ENCODE results near the gene HERC3.

The HERC3 gene

DNA sequence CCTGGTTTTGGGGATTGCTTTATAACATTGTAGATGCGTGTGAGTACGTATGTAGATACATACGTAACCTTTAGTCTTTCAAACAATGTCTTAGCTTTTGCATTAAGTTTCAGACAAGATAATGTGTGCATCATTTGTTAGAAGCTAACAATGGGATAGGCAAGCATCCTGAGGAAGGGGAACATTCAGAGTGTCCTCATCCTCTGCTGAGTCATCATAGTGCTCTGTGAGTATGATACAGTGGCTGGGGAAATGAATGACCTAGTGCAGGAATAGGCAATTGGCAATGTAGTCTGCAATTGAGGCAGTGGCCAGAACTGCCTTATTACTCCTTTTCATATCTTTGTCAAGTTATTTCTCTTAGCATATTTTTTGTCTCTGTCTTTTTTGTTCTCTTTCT, 98.1 kb downstream of the HERC3 start:
- Histone ChIP-seq H3K27ac (no peak overlapping the region), H3K4me3 (no peak overlapping the region), H3K9ac (ENCODE audit: insufficient read length) (no peak overlapping the region), H3K9me3 (ENCODE audit: low read depth, low read length) (no peaks in the 10 kb centered on the region), H3K36me3 (ENCODE audit: insufficient read depth, low read length) (no peaks in the 10 kb centered on the region)
- no peak for TF ChIP-seq EZH2 (IDR thresholded peaks at IDR 0.05)
- no peak for TF ChIP-seq POLR2AphosphoS5 (IDR thresholded peaks at IDR 0.05; ENCODE audit: borderline replicate concordance, low read depth, low read length)
- DNase-seq (ENCODE audit: low read depth, low spot score): no peak

DNA sequence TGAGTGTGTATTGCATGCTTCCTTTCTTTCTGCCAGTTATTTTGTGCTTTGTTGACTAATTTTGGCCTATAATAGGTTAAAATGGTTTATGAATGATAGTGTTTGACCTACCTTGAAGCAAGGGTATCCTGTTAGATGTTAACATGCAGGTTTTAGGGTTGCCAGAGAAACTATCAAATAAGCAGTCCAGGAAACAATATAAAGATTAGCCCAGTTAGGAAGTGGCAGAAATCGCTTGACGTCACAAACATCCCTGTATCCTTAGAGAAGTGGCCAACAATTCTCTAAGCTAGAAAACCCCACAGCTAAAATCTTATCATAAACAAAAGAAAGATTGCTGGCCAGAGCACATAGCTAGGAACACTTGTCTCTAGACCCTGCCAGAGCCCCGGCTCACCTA, 101.5 kb downstream of the HERC3 start:
- Histone ChIP-seq H3K9ac (ENCODE audit: insufficient read length) (no peak overlapping the region), H3K36me3 (ENCODE audit: insufficient read depth, low read length) (no peaks in the 10 kb centered on the region), H3K4me3 (no peak overlapping the region), H3K9me3 (ENCODE audit: low read depth, low read length) (no peaks in the 10 kb centered on the region), H3K27ac (no peak overlapping the region)
- DNase-seq (ENCODE audit: low read depth, low spot score): no peak
- TF ChIP-seq EZH2 (IDR thresholded peaks at IDR 0.05) (no peak), POLR2AphosphoS5 (IDR thresholded peaks at IDR 0.05; ENCODE audit: borderline replicate concordance, low read depth, low read length) (no peak), FOXP2 (optimal IDR thresholded peaks at IDR 0.05; ENCODE audit: control extremely low read depth, extremely low read length, insufficient read depth) (no peak)

DNA sequence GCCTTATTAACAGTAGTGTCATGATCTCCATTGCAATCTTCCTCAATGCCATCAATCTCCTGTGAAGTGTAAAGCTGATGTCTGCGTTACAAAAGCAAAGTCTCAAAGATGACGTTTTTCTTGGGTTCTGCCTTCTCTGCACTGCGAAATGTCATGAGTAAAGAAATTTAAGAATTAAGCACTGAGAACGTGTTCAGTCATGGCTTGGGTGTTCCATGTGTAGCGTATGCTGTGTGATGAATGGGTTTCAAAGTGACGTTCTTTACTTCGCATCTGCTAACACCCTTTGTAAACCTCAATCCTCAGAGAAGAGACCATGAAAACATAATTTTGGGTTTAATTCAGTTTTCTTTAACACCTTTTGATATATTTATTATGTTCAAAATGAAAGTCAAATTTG, 104.3 kb downstream of the HERC3 start:
- DNase-seq (ENCODE audit: low read depth, low spot score): no peak
- peak overlapping the region; percentile 81; the same call in 1 of the 2 replicates for H3K4me3 ChIP-seq
- H3K27ac ChIP-seq: no peak overlapping the region
- no peaks in the 10 kb centered on the region for H3K36me3 ChIP-seq (ENCODE audit: insufficient read depth, low read length)
- H3K9me3 ChIP-seq (ENCODE audit: low read depth, low read length): no peaks in the 10 kb centered on the region
- TF ChIP-seq EZH2 (IDR thresholded peaks at IDR 0.05) (no peak), FOXP2 (optimal IDR thresholded peaks at IDR 0.05; ENCODE audit: control extremely low read depth, extremely low read length, insufficient read depth) (no peak), POLR2AphosphoS5 (IDR thresholded peaks at IDR 0.05; ENCODE audit: borderline replicate concordance, low read depth, low read length) (no peak)
- no peak overlapping the region for H3K9ac ChIP-seq (ENCODE audit: insufficient read length)

DNA sequence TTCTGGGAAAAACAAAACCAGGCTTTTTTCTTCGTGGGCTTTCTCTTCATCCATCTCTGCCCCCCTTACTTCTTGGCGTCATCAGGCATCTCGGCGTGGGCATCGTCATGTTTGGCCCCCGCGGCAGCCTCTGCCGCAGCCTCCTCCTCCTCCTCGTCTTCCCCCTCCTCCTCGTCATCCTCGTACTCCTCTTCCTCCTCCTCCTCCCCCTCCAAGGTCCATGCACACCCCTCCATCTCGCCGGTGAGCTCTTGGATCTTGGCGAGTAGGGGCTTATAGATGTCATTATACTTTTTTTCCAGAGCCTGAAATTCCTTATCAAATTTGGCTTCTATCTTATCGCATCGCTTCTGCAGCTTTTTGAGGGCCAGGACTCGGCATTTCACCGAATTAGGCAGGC, 104.9 kb downstream of the HERC3 start:
- TF ChIP-seq POLR2AphosphoS5 (IDR thresholded peaks at IDR 0.05; ENCODE audit: borderline replicate concordance, low read depth, low read length) (no peak), FOXP2 (optimal IDR thresholded peaks at IDR 0.05; ENCODE audit: control extremely low read depth, extremely low read length, insufficient read depth) (no peak), EZH2 (IDR thresholded peaks at IDR 0.05) (no peak)
- Histone ChIP-seq H3K9ac (ENCODE audit: insufficient read length) (peak overlapping the region; percentile 49), H3K9me3 (ENCODE audit: low read depth, low read length) (no peaks in the 10 kb centered on the region), H3K27ac (no peak overlapping the region), H3K36me3 (ENCODE audit: insufficient read depth, low read length) (no peaks in the 10 kb centered on the region), H3K4me3 (peak overlapping the region; percentile 81)
- no peak for DNase-seq (ENCODE audit: low read depth, low spot score)

DNA sequence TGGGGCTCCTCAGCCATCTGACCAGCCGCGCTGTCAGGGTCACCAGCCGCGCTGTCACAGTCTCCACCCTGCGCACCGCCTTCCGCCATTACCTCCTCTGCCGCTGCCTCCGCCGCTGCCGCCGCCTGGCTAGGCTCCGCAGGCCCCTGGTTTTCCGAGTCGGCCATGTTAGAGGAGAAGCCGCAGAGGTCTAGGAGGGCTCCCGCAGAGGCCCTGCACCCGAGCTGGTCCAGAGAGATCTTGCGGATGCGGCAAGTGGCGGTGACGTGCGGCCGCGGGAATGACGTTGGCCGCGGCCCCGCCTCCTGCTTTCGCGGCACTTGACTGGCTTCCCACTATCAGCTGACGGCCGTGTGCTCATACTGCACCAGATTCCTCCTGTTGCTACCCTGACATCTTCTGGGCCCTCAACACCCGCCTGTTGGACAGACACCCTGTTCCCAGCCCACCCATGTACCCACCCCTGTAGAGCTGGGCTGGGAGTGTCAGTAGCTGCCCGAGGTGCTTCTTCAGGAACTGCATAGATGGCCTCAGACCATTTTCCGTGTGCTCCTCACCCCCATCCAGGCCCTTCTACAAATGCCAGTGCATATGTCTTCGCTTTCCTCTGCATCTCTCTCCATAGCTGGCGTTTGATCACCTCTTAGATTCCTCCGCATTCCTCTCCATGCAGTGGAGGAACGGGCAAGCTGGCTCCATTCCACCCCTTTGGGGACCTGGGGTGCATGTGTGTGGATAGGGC, 105.5 kb downstream of the HERC3 start, which contains the start of gene NAP1L5:
TSS of gene NAP1L5 (minus strand) at position 242 of the 742 bp plus-strand sequence. CDS start at position 167, 75 bp downstream.
- Histone ChIP-seq H3K9ac (ENCODE audit: insufficient read length) (peak within 1 kb of the TSS; percentile 49), H3K9me3 (ENCODE audit: low read depth, low read length) (no peaks in the 10 kb centered on the region), H3K4me3 (peak within 1 kb of the TSS; percentile 81), H3K36me3 (ENCODE audit: insufficient read depth, low read length) (no peaks in the 10 kb centered on the region), H3K27ac (no peak within 1 kb of the TSS)
- TF ChIP-seq POLR2AphosphoS5 (IDR thresholded peaks at IDR 0.05; ENCODE audit: borderline replicate concordance, low read depth, low read length): no peak
- TF ChIP-seq FOXP2 (optimal IDR thresholded peaks at IDR 0.05; ENCODE audit: control extremely low read depth, extremely low read length, insufficient read depth): no peak
- TF ChIP-seq EZH2 (IDR thresholded peaks at IDR 0.05): no peak
- no peak for DNase-seq (ENCODE audit: low read depth, low spot score)

DNA sequence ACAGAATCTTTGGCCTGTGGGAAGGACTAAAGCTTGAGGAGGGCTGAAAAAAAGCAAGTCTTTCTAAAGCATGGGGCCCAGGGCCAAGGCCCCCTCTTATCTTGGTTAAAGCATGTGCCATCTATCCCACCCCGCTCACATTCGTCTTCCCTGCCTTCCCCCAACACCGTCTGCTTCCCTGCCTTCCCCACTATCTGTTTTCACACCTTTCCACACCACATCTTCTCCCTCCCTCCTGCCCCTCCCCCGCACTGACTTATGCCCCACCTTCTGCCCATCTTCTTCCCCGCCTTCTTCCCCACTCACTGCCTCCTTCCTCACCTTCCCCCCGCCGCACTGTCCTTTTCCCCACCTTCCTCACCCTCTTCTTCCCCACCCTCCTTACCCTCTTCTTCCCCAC, 106.2 kb downstream of the HERC3 start:
- no peak overlapping the region for H3K4me3 ChIP-seq
- no peaks in the 10 kb centered on the region for H3K9me3 ChIP-seq (ENCODE audit: low read depth, low read length)
- no peak overlapping the region for H3K9ac ChIP-seq (ENCODE audit: insufficient read length)
- no peak for TF ChIP-seq EZH2 (IDR thresholded peaks at IDR 0.05)
- TF ChIP-seq POLR2AphosphoS5 (IDR thresholded peaks at IDR 0.05; ENCODE audit: borderline replicate concordance, low read depth, low read length): no peak
- no peak for TF ChIP-seq FOXP2 (optimal IDR thresholded peaks at IDR 0.05; ENCODE audit: control extremely low read depth, extremely low read length, insufficient read depth)
- no peak overlapping the region for H3K27ac ChIP-seq
- no peaks in the 10 kb centered on the region for H3K36me3 ChIP-seq (ENCODE audit: insufficient read depth, low read length)
- no peak for DNase-seq (ENCODE audit: low read depth, low spot score)

DNA sequence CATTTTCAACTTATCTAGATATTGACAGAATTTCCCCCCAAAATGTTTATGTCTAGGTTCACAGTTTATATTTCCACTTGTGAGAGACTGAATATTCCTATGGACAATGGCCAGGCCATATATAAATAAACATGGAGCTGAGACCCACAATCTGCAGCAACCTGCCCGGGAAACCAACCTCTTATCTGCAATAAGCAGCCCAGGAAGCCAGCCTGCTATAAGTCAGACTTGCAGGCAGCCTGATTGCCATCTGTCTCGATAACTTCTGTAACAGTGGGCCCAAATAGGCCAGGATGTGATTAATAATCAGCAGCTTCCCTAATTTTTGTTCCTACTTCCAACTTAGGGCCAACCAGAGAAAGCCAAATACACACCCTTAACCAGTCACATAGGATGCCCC, 110.5 kb downstream of the HERC3 start:
- Histone ChIP-seq H3K9me3 (ENCODE audit: low read depth, low read length) (no peaks in the 10 kb centered on the region), H3K36me3 (ENCODE audit: insufficient read depth, low read length) (no peaks in the 10 kb centered on the region), H3K27ac (no peak overlapping the region), H3K9ac (ENCODE audit: insufficient read length) (no peak overlapping the region), H3K4me3 (no peak overlapping the region)
- no peak for DNase-seq (ENCODE audit: low read depth, low spot score)
- no peak for TF ChIP-seq FOXP2 (optimal IDR thresholded peaks at IDR 0.05; ENCODE audit: control extremely low read depth, extremely low read length, insufficient read depth)

DNA sequence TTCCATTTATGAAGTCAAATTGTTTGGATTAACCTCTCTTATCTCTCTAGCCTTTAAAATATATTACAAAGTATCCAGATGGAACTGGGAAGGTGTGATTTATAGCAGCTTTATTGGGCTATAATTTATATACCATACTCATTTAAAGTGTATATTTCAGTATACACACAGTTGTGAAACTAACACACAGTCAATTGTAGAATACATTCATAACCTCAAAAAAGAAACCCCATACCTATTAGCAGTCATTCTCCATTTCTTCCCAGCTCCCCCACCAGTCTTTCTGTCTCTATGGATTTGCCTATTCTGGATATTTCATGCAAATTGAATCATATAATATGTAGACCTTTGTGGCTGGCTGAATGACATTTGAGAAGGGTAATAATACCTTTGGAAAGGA, 112.9 kb downstream of the HERC3 start:
- DNase-seq (ENCODE audit: low read depth, low spot score): no peak
- Histone ChIP-seq H3K36me3 (ENCODE audit: insufficient read depth, low read length) (no peaks in the 10 kb centered on the region), H3K4me3 (no peak overlapping the region), H3K9ac (ENCODE audit: insufficient read length) (no peak overlapping the region), H3K9me3 (ENCODE audit: low read depth, low read length) (no peaks in the 10 kb centered on the region), H3K27ac (no peak overlapping the region)
- TF ChIP-seq EZH2 (IDR thresholded peaks at IDR 0.05): no peak
- no peak for TF ChIP-seq POLR2AphosphoS5 (IDR thresholded peaks at IDR 0.05; ENCODE audit: borderline replicate concordance, low read depth, low read length)
- TF ChIP-seq FOXP2 (optimal IDR thresholded peaks at IDR 0.05; ENCODE audit: control extremely low read depth, extremely low read length, insufficient read depth): no peak

Data from SK-N-MC (cell line).